Stimulated activated CD4-positive, alpha-beta T cell treated with anti-CD3 and anti-CD28 coated beads, Interleukin-12 subunit alpha, Interleukin-12 subunit beta, amount 100 ng/mL, for 48 hours (primary cell): ENCODE results near the gene ADAMTS2.

Source experiments
- DNase-seq, 3 donors: peaks; one replicate each; pipeline ENCODE4 v3.0.0-alpha.2; 2020; ENCODE audit warnings: low read depth in 2 of 3, low spot score in 1 of 3

The ADAMTS2 gene

DNA sequence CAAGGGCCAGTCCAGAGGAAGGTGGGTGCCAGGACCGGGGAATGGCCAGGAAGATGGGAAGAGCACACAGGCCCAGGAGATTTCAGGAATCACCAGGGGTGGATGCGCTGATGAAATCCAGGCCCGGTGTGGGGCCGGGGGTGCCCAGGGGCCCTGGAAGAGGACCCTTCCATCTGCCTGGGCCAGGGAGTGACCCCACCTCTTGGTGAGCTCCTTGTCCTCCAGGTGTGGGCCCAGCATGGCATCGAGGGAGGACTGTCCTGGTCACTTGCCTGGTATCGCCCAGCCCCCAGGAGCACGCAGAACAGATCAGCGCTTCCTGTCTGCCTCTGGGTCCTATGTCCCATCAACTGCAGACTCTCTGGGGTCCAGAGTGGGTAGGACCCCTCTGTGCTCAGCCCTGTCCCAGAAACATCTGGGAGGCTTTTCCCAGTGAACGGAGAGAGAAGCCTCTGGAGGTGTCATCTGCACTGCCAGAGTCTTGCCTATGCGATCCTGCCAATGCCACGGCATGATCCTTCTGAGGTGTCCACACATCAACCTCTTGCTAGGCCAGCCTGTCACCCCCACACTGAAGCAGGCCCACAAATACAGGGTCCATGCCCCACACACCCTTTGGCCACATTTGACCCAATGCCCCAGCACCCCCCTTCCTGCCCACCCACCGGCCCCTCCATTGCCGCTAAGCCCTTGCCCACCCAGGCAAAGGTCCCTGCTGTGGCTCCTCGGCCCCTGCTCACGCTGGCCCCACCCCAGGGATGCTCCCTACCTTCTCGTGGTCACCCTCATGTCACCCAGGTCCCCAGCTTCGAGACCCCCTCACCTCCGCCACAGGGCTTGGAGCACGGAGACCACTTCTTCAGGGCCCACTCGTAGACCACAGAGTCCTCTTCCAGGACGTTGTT is 217.9 kb downstream of the ADAMTS2 start:
- no peak for DNase-seq

DNA sequence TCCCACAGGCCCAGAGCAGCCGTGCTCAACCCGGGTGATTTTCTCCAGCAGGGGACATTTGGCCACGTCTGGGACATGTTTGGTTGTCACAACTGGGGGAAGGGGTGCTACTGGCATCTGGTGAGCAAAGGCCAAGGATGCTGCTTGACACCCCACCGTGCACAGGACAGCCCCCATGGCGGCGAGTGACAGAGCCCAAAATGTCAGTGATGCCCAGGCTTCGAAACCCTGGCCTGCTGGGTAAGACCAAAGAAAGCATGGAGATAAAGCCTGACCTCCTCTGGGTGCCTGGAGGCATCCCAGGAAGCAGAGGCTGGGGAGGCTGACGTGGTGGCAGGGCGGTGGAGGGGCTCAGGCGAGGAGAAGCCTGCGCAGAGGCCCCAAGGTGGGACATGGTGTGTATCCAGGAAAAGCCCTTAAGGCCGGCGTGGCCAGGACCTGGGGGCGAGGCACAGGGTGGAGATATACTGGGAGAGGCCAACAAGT is 218.7 kb downstream of the ADAMTS2 start:
- DNase-seq, result no peak

GRCh38 chr5:179125789-179126505 is 219.3 kb downstream of the ADAMTS2 start:
- no peak for DNase-seq

DNA sequence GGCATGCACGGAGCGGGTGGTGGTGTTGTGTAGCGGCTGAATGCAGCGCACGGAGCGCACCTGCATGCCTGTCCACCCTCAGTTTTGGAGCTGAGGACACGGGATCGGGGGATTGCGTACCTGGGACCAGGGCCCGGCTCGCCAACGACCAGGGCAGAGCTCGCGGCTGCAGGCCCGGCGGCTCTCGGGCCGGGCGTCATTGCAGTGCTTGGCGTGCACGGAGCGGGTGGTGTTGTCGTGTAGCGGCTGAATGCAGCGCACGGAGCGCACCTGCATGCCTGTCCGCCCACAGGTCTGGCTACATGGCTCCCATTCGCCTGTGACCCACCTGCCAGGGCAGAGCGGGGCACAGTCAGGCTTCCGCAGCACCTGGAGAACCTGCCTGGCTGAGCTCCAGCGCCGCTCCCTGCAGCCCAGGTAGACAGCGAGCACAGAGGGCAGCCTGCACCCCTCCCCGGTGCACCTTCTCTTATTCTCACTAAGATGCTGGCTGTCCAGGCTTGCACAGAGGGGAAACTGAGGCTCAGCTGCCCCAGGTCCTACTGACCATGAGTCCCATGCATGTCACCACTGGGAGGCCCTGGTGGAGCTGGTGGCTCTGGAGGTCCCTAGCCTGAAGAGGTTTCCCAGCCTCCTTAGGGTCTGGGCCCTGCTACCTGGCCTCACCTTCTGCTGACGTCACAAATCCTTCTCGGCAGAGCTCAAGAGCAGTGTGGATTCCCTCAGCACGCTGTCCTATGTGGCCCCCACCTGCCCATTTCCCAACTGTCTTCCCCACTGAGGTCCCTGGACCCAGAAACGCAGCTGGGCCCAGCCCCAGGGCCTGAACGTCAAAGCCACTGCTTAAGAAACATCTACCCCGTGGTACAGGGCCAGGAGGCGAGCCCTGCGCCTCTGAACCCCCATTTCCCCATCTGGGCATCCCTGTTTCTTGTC is 220.1 kb downstream of the ADAMTS2 start:
- no peak for DNase-seq

GRCh38 chr5:179124273-179124852 is 220.9 kb downstream of the ADAMTS2 start:
- no peak for DNase-seq

DNA sequence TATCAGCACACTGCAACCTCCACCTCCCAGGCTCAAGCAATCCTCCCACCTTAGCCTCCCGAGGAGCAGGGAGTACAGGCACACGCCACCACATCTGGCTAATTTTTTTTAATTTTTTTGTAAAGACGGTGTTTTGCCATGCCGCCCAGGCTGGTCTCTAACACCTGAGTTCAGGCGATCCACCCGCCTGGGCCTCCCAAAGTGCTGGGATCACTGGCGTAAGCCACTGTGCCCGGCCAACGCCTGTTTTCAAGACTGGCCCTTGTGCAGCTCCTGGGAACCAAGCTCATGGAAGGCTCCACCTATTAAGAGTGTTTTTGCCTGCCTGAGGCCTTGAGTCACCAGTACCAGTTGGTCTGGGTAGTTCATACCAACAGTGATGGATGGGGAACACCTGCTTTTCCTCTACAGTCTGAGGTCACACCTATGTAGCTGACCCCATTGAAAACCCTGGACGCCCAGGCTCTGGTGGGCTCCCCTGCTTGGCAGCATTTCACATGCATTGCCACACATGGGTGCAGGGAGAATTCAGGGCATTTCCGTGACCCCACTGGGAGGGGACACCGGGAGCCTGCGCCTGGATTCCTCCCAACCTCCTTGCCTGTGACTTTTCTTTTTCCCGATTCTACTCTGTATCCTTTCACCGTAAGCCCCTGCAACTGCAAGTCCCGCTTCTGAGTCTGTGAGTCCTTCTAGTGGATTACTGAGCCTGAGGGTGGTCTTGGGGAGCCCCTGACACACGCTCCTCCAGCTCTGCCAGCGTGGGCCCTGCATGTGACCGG is 221.6 kb downstream of the ADAMTS2 start:
- no peak for DNase-seq

DNA sequence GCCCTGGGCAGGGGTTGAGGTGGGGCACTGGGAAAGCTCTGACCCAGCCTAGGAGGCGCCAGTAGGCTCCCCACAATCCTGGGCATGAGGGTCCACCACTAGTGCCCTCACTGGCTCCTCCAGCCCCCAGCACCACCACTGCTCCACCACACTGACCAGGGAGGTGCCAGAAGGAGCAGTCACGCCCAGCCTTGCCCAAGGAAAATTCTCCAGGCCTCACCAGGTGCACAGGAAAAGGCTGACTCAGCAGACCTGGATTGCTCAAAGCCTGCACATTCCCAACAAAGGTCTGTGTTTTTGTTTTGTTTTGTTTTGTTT is 222.2 kb downstream of the ADAMTS2 start:
- DNase-seq, result no peak

DNA sequence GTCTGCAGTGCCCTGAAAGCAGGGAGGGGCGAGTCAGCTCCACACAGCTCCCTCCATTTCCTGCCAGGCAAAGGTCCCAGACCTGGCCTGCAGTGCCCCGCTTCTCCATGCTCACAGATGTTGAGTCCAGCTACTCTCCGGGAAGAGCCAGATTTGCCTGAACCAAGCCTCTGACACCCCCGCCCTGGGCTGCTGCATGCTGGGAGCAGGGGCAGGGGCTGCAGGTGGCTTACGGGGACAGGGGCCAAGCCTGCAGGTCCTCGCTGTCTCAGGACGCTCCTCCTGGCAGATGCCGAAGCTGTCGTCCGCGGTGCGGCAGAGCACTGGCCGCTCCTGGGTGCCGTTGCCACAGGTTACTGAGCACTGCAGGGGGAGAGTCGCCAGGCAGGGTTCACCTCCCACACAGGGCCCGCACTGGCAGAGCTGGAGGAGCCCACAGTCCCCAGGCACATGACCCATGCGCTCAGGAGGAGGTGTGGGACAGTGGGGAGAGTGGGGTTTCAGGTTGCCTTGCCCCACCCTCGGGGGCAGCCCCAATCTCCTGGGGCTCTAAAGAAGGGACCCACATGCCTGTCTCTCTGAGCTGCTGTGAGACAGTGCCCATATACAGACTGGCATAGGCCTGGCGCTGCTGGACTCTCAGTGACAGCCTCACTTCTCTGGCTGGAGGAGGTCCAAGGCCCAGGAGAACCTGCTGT is 222.7 kb downstream of the ADAMTS2 start:
- no peak for DNase-seq

DNA sequence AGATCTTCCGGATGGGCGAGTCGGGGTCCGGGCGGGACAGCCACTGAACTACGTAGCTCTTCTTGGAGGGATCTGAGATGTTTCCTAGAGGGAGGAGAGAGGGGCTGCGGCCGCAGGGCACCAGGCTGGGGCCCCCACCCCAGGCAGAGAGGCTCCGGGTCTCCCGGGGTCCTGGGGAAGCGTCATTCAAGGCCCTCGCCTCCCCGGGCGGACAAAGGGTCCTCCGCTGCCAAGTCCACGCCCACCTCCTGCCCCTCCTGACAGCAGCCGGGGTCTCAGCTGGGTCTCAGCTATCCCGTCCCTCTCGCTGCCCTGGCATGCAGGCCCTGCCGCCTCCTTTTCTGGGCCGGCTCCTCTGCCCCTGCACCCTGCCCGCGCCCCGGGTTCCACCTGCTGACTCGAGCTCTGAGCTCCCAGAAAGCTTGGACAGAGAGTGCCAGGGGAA is 223.6 kb downstream of the ADAMTS2 start:
- no peak for DNase-seq

DNA sequence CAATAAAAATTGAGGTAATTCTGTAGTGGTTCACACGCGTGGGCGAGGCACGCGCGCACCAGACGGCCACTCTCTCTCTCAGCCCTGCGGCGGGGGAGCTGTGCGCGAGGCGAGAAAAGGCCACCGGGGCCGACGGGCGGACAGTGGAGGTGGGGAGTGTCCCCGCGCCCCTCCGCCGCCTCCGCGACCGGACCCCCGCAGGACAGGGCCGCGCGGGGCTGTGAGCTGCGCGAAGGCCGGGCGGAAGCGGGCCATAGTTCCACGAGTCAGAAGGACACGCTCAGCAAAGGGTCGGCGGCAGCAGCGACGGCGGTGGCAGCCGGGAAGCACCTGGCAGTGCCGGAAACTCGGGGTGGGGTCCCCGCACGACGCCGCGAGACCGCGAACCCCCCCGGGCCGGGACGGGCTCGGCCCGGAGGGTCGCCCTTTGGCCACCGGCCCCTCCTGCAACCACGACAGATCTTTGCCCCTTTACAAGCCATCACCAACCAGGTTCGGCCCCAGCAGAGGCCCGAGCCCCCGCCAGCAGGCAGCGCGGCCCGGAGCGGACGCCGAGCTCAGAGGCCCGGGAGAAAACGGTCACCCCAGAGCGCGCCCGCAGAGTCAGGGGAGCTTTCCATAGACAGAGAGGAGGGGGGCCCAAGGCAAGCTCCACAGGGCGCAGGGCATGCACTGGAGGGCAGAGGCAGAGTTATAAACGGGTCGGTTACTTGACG is 224.2 kb downstream of the ADAMTS2 start:
- DNase-seq, result no peak

DNA sequence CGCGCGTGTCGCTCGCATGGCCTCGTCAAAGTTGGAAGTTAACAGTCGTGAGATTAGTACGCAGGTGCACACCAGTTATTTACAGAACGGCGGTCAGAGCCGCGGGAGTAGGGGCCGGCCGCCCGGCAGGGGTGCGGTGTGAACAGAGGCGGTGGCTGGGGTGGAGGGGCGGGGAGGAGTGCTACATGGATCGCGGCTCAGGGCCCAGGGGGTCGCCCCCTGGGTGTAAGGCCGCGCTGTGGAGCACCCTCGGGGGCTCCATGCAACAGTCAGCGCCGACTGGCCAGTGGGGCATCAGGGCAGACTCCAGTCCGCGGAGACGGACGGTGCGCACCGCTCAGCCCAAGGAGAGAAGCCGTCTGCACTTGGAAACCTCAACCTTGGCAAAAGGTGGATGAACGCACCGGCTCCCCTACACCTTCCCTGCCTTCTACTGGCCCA is 224.8 kb downstream of the ADAMTS2 start:
- no peak for DNase-seq

DNA sequence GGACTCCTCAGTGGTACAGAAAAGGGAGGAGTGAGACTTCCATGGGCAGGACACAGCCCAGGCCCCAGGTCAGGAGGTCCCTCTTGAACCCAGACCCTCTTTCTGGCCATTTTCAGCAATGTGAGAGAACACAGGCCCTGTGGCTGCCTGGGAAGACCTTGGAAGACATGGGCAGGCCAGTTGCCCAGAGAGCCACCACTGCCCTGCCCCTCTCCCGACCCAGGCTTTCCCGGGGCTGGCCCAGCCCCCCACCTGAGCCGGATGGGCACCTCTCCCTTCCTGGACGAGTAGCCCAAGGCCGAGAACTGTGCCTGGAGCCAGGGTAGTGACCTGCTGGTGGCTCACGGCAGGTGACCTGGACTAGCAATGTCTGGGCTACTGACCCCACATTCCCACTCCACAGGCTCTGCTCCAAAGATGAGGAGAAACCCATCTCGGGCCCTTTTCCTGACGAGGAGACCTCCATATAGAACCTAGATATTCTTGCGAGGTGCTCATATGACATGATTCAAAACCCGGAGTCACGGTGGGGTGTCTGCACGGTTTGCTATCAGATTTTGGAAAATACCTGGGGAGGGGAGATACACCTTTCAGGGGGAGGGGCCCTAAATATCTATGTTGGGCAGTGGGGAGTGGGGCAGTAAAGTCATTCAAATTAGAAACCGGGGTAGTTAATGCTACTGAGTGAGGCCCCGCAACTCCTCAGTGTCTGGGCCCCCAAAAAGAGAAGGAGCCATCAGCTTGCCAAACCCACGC is 225.7 kb downstream of the ADAMTS2 start:
- DNase-seq, result no peak

DNA sequence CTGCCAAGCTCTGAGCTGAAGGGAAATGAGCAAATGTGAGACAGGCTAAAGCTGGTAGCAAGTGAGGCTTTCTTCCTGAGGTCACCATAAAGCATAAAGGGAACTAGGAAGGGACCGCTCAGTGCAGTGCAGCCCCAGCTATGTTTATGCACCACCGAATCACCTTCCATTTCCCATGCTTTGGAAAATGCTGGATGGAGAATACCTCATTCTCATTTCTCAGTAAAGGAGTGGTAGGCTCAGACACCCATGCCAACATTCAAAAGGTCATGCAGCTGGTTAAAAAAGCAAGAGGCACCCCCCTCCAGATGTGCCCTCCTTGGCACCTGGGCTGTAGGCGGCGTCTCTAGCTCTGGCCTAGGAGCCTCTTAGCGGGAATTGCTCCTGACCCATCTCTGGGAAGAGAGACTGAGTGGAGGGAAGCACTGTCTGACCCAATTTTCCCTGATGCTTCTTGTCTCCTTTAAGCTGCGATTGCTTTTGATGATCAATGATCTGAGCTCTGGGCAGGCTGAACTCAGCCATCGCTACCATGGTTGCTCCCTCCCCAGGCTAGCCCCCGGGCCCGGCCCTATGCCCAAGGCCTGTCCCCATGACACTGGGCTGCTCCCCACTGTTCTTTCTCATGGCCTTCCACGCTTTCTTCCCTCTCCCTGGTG is 226.4 kb downstream of the ADAMTS2 start:
- DNase-seq, result no peak

DNA sequence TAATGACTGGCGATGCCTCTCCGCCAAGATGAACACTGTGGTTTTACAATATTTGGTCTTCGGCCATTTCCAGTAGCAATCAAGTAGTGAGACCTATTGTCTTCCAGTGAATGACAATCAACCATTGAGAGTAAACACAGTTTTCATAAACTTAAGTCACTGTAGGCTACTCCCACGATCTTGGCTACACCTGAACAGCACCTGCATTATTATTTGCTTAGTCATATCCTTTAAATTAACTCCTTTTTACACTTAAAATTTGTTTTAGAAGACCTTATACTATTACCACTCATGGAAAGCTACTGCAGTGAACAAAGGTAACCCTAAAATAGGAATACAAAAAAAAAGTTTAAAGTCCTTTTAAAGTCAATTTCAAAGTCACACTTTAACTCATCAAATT is 226.9 kb downstream of the ADAMTS2 start:
- no peak for DNase-seq

- DNase-seq, result no peak
Observed at GRCh38 chr5:179115845-179116524, 229.3 kb downstream of the ADAMTS2 start.

DNA sequence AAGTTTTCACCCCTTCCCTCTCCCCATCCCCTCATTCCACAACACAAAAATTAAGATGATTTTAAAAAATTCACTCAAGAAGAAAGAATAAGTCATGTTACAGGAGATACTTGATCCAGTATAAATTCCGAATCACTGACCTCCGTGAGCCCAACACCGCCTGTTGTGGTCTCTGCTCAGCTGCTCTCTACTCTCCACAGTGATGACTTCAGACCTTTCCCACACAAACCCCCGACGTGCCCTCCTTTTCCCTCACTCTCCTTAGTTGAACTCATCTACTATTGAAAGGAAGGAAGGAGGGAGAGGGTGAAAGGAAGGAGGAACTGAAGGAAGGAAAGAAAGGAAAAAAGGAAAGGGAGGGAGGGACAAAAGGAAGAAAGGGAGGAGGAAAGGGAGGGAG is 230.0 kb downstream of the ADAMTS2 start:
- DNase-seq, result no peak

DNA sequence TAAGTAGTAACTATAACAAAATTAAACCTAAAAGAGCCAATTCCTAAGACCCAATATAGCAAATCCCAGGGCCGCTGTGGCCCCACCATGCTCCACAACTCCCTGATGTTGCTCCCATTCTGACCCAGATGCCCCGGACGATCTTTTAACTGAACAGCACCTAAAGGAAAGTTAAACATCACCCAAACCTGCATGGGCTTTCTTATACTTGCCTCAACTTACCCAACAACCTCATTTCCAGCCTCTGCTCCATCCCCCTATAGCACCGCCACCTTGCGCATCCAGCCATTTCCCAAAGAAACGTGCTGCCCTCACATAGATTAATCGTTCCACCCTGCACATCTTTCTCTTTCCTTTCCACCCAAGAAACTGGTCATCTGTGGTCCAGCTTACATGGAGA is 230.5 kb downstream of the ADAMTS2 start:
- DNase-seq, result no peak
